HG02943 (cell line): ENCODE results near the gene C11orf71.

Source experiments
- ATAC-seq: cut with Tn5 transposase; IDR thresholded peaks from one replicate; pipeline ENCODE4 v1.9.1; 2021; ENCODE audit warnings: mild to moderate bottlenecking, low read depth, moderate library complexity; ENCODE audit not compliant: unreplicated experiment

C11orf71 gene, protein sequence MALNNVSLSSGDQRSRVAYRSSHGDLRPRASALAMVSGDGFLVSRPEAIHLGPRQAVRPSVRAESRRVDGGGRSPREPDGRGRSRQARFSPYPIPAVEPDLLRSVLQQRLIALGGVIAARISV

DNA sequence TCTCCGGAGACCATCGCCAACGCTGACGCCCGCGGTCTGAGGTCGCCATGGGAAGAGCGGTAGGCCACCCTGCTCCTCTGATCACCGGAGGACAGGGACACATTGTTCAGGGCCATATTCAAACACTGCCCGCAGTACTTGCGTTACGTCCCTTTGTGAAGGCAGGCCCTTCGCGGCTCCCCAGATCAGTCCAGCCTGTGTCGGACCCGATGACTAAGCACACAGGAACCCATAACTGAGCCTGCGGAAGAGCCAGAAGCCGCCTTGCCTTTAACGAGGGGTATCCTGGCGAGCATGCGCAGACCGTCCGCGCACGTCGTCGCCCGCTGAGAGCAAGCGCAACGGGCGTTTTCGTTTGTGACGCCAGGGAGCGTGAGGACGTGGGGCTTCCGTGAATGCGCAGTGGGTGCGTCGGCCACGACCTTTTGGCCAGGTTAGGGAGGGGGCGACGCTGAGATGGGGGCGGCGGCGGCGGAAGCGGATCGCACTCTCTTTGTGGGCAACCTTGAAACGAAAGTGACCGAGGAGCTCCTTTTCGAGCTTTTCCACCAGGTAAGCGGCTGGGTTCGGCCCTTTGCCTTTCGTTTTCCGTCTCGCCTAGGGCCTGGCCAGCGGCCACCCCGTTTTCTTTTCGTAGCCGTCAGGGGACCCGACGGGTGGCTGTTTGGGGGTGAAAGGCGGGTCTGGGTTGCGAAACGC, at the start of gene C11orf71, which contains the start of gene RBM7:
C11orf71 (minus strand) TSS at position 296 of the 699 bp plus-strand sequence; CDS start at position 116, 180 bp downstream.
RBM7 (plus strand) TSS at position 451 of the 699 bp plus-strand sequence; CDS start at position 457, 6 bp downstream.
- ATAC-seq = peak; percentile 97

DNA sequence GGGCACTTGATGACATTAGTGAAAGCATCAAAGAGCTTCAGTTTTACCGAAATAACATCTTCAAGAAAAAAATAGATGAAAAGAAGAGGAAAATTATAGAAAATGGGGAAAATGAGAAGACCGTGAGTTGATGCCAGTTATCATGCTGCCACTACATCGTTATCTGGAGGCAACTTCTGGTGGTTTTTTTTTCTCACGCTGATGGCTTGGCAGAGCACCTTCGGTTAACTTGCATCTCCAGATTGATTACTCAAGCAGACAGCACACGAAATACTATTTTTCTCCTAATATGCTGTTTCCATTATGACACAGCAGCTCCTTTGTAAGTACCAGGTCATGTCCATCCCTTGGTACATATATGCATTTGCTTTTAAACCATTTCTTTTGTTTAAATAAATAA, 49.5 kb upstream of the C11orf71 start:
- ATAC-seq = no peak

DNA sequence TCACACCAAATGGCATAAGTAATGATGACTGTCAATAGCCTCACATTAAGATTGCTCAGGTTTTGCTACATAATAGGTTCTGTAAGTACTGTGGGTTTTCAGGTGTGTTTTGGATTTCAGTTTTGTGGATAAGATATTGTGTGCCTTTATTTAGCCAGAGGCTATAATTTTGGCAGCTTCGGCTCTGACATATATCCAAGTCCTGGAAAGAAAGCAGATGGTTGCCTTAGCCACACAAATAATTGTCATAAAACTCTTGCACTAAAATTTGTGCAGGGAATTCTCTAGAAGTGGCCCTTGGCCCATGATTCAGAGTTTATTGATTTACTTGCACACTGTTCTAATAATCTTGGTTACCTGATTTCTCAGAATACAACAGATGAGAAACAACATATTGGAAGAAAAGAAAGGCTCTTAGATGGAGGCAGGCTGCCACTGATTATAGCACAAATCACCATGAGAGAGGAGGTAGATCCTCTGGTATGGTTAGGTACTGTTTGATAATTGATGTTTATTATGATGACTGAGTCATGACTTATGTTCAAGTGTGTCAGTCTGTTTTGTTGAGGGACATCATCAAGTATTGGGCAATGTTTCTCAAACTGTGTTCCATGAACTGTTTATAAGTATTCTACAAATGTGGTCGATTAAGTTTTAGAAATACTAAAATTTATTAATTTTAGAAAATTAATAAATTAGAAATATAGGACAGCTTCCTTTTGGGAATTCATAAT, 48.6 kb upstream of the C11orf71 start:
- no peak for ATAC-seq

DNA sequence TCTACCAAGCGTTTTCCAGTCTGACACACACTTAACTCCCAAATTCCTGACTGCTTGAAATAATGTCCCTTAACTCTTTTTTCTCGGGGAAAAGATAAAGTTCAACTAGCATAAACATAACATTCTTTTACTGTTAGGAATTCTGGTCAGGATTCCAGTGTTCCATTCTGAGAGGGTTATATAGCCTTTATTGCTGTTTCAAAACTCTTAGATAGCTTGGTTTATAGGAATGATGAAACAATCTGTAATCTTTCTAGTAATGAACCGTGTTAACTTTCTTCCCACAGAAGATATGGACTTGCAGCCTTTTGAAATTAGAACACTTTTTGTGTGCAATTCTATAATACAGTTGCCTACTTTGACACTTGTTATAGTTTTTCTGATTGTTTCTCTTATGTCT, 47.6 kb upstream of the C11orf71 start:
- no peak for ATAC-seq

GRCh38 chr11:114447444-114447843, 47.1 kb upstream of the C11orf71 start:
- no peak for ATAC-seq

DNA sequence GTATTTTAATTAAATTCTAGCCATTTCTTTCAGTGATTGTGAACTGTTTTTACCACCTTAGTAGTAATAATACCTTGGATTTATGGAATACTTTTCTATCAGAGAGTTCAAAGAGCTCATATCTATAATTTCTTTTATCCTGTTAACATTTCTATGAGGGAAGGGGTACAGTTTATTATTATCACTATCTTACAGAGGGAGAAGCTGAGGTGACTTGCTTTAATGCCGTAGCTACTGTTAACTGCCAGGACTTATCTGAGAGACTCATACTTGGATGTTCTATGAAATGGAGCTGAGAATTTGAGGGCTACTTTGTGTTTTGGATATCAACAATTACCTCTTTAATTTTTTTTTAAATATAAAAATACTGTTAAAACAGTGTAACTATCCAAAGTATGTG, 42.2 kb upstream of the C11orf71 start:
- ATAC-seq = no peak

DNA sequence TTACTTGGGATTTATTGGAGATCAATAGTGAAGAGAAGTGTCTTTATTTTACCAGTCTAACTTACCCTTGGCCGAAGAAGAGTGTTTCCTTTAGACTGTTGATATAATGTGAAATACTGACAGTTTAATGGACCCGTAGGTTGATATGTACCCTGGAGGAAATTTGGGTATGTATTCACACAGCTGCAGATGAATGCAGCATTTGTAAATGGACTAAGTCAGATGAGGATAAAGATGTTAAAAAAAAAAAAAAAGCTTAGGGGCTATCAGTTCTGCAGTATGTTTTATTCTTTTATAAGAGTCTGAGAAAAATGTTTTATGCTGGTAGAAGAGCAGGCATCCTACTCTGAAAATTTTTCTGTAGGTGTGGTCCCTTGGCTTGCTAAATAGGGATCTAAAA, 41.6 kb upstream of the C11orf71 start:
- ATAC-seq = no peak

DNA sequence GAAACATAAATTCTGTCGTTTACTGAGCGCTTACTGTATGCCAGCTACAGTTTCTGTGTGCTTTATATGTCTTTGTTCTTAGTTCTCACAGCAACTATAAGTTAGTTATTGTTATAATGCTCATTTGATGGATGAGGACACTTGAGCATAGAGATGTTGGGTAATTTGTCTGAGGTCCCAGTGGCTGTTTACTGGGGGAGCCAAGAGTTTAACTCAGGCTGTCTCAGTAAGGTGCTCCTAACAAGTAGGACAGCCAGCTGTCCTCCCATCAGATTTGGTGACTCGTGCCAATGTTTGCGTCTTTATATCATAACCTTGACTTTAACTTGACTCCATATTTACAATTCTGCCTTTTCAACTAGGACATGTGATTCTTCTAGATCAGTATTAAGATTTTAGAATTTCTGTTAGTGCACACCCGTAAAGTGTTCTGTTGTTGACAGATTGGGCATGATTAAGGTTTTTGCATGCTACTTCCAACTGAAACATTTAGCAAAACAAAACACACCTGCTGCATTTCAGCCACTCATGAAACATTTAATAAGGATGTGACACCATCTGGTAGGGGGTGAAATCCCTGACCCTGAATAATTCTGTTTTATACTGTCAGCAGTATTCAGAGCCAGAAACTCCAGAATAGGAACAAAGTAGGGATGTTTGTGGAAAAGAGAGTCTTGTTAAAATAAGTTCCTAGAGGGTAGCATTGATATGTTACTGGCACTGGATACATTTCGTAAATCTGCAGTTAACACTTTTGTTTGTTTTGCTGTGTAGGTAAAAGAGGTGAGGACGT, 40.9 kb upstream of the C11orf71 start:
- no peak for ATAC-seq

- ATAC-seq = no peak
Observed at GRCh38 chr11:114440121-114440860, 40.0 kb upstream of the C11orf71 start.

- peak; percentile 96 for ATAC-seq
Observed at GRCh38 chr11:114439229-114440120, 39.2 kb upstream of the C11orf71 start, which contains the start of gene REXO2. TSS of gene REXO2 (plus strand) at chr11:114439467. CDS start at chr11:114439529, 62 bp downstream.

- no peak for ATAC-seq
Observed at GRCh38 chr11:114438303-114438702, 38.0 kb upstream of the C11orf71 start.

DNA sequence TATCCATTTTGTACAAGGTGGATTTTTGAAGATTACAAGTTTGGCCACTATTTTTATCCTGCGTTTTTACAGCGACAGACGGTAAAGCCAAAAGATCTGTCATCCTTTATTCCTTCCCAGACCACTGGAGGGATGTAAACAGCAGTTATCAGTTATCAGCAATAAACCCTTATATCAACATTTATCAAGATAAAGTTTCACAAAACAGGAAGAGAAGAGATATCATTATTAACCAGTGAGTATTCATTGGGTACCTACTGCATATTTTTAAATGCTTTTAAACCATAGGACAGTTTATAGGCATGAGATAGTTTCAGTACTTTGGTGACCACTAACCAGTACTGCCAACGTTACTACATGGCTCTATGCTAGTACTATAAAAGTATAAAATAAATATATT, 33.1 kb upstream of the C11orf71 start:
- no peak for ATAC-seq

DNA sequence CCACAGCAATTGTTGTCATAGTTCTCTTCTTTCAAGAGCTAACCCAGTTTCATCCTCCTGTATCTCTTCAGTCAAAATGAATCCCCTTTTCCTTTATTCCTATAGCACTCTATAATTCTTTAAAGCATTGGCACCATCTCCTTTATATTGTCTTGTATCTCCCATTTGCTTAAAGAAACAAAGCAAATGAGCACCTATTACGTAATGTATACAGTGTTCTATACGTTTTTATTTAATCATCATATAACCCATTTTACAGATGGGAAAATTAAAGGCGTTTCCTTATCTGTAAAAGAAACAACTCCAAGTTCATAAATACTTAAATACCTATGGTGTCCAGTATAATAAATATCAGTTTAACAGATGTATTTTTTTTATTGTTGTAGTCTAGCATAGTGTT, 32.6 kb upstream of the C11orf71 start:
- ATAC-seq = no peak

- ATAC-seq = no peak
Observed at GRCh38 chr11:114430290-114430689, 30.0 kb upstream of the C11orf71 start.

DNA sequence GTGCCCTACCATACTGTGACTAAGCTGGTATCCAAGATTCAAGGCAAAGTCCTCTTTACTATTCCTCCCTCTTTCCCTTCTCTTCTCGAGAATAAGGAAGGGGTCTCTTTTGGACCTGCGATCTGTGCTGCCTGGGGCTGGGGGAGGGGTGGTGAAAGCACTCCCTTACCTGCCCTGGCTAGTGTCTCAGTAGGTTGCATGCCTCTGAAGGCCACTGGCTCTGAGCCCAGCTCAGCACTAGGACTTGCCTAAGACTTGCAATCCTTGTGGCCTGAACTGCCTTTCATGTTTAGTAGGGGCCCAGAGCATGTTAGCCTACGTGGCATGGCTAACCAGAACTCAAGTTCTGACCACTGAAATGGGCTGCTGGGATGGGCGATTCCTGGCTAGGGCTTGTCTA, 26.0 kb upstream of the C11orf71 start:
- no peak for ATAC-seq

- ATAC-seq = no peak
Observed at GRCh38 chr11:114416441-114416961, 16.2 kb upstream of the C11orf71 start.

DNA sequence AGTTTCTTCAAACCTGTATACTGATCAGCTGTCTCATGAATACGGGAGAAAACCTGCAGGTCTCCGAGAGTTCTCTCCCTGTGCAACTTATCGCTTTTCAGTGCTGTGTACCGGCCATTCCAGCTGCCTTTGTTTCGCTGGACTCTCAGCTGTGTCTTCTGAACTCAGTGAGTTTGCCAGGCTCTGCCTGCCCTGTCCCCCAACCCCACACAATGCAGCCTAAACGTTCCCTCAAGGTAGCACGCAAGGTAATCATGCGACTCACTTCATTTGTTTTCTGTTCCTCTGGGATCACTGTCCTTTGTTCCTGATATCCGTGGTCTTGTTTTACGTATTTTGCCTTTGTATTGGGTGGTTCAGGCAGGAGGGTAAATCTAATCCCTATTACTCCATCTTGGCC, 13.6 kb upstream of the C11orf71 start:
- no peak for ATAC-seq

GRCh38 chr11:114412946-114413345, 12.6 kb upstream of the C11orf71 start:
- ATAC-seq = no peak

DNA sequence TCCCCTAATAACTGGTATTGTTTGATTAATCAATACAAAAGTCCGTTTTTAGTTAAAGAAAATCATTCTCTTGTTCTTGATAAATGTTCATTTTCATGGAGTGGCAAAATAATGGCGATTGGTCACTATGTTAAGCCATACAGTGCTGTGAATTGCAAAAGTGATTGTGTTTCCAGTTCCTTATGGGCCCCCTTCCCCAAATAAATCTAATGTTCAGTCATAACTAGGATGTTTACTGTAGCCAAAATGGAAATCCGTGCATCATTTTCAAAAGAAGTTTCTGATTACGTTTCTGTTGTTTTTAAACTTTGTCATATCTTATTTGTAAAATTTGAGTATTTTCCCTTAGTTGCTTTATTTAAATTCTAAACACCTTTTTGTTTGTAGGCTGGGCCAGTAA, 1.0 kb upstream of the C11orf71 start:
- ATAC-seq = no peak
